Neural cell (in vitro differentiated cells): ENCODE results near the gene NPDC1. TPM values are rescaled to one million over a fixed set of nuclear protein-coding genes. Genes with fewer than 3 reads are reported as not detected.

Source experiments
- H2AFZ ChIP-seq: fragments of 200-600, 300-800 bp; sonication (generic), shearing (Covaris generic); 2 replicates; pipeline ENCODE4 v1.6.0; 2014; ENCODE audit warnings: low read depth, mild to moderate bottlenecking, antibody characterized with exemption, low read length, moderate library complexity
- H3F3A ChIP-seq: fragments of 200-600 bp; shearing (Covaris generic); 2 replicates; pipeline ENCODE4 v1.6.1; 2016; ENCODE audit warnings: mild to moderate bottlenecking, moderate library complexity, mixed read lengths, antibody characterized with exemption, low read length; ENCODE audit not compliant: insufficient read depth, poor library complexity, severe bottlenecking
- H3K27ac ChIP-seq: fragments of 200-600, 300-800 bp; sonication (generic), shearing (Covaris generic); 2 replicates; pipeline ENCODE4 v1.5.1; 2014; ENCODE audit warnings: mild to moderate bottlenecking, low read length, moderate library complexity
- H3K27me3 ChIP-seq: fragments of 300-800, 200-600 bp; sonication (generic), shearing (Covaris generic); 2 replicates; pipeline ENCODE4 v1.6.0; 2014; ENCODE audit warnings: mild to moderate bottlenecking, low read depth, low read length, moderate library complexity; ENCODE audit not compliant: insufficient read depth
- H3K36me3 ChIP-seq: fragments of 300-800, 200-600 bp; sonication (generic), shearing (Covaris generic); 2 replicates; pipeline ENCODE4 v1.5.1; 2014; ENCODE audit warnings: mild to moderate bottlenecking, antibody characterized with exemption, low read length, moderate library complexity; ENCODE audit not compliant: insufficient read depth
- H3K4me2 ChIP-seq: fragments of 300-800, 200-600 bp; sonication (generic), shearing (Covaris generic); 2 replicates; pipeline ENCODE4 v1.6.0; 2014; ENCODE audit warnings: mild to moderate bottlenecking, low read length
- H3K4me3 ChIP-seq: fragments of 300-800, 200-600 bp; sonication (generic), shearing (Covaris generic); 2 replicates; pipeline ENCODE4 v1.5.1; 2014; ENCODE audit warnings: mild to moderate bottlenecking, low read length, moderate library complexity
- H3K79me2 ChIP-seq: fragments of 200-600 bp; shearing (Covaris generic); replicated peaks from 2 replicates; pipeline ENCODE4 v1.6.0; 2014; ENCODE audit warnings: mild to moderate bottlenecking, low read length, moderate library complexity; ENCODE audit not compliant: insufficient read depth
- H3K9ac ChIP-seq: fragments of 300-800, 200-600 bp; sonication (generic), shearing (Covaris generic); 2 replicates; pipeline ENCODE4 v1.6.1; 2016; ENCODE audit warnings: mild to moderate bottlenecking, low read length, mixed read lengths
- H3K9me2 ChIP-seq: fragments of 200-600 bp; shearing (Covaris generic); 2 replicates; pipeline ENCODE4 v1.6.1; 2016; ENCODE audit warnings: mild to moderate bottlenecking, low read length, mixed read lengths; ENCODE audit not compliant: insufficient read depth
- H3K9me3 ChIP-seq: fragments of 200-600, 300-800 bp; sonication (generic), shearing (Covaris generic); 2 replicates; pipeline ENCODE4 v1.6.1; 2016; ENCODE audit warnings: mild to moderate bottlenecking, mixed run types, low read length, moderate library complexity, mixed read lengths
- H4K20me1 ChIP-seq: fragments of 200-600 bp; shearing (Covaris generic); 2 replicates; pipeline ENCODE4 v1.6.1; 2016; ENCODE audit warnings: mild to moderate bottlenecking, mixed run types; ENCODE audit not compliant: insufficient read depth
- EP300 ChIP-seq: fragments of 450-650 bp; conservative IDR thresholded peaks from 2 replicates; pipeline ENCODE4 v1.6.1; 2014; ENCODE audit warnings: antibody characterized with exemption, mild to moderate bottlenecking, moderate library complexity; ENCODE audit not compliant: poor library complexity, severe bottlenecking
- EZH2 ChIP-seq: fragments of 200-600, 300-800 bp; shearing (Covaris generic), sonication (generic); IDR thresholded peaks from 2 replicates; pipeline ENCODE4 v1.6.1; 2014; ENCODE audit warnings: antibody characterized with exemption, low read length, borderline replicate concordance, mild to moderate bottlenecking; ENCODE audit not compliant: insufficient read depth, poor library complexity, severe bottlenecking
- MXI1 ChIP-seq: fragments of 450-650 bp; conservative IDR thresholded peaks from 2 replicates; pipeline ENCODE4 v1.6.1; 2014; ENCODE audit warnings: antibody characterized with exemption, mild to moderate bottlenecking; ENCODE audit not compliant: poor library complexity, severe bottlenecking
- POLR2AphosphoS5 ChIP-seq: IDR thresholded peaks from 2 replicates; pipeline ENCODE4 v1.6.1; 2012
- RAD21 ChIP-seq: fragments of 450-650 bp; conservative IDR thresholded peaks from 2 replicates; pipeline ENCODE4 v1.6.1; 2014; ENCODE audit warnings: antibody characterized with exemption, mild to moderate bottlenecking, moderate library complexity
- SMC3 ChIP-seq: fragments of 450-650 bp; conservative IDR thresholded peaks from 2 replicates; pipeline ENCODE4 v1.6.1; 2014; ENCODE audit warnings: antibody characterized with exemption, mild to moderate bottlenecking, moderate library complexity; ENCODE audit not compliant: poor library complexity
- TAF1 ChIP-seq: IDR thresholded peaks from 2 replicates; pipeline ENCODE4 v1.6.1; 2012; ENCODE audit warnings: low read depth
- polyA plus RNA-seq: library from polyadenylated mRNA; depleted of rRNA; stranded (reverse); fragments of >200 nt; gene quantifications from 2 replicates; pipeline ENCODE4 v1.2.3, GENCODE V29; 2014
- TF ChIP-seq, protein P1 (sequence below): IDR thresholded peaks from 2 replicates; pipeline ENCODE4 v1.6.1; 2012; ENCODE audit warnings: borderline replicate concordance
- TF ChIP-seq, protein P2 (sequence below): fragments of 450-650 bp; IDR thresholded peaks from 2 replicates; pipeline ENCODE4 v1.5.1; 2014; ENCODE audit warnings: antibody characterized with exemption, mild to moderate bottlenecking, moderate library complexity; ENCODE audit not compliant: poor library complexity, severe bottlenecking

The NPDC1 gene
- polyA plus RNA-seq, 1 donor from 2014 or later: 161 TPM

DNA sequence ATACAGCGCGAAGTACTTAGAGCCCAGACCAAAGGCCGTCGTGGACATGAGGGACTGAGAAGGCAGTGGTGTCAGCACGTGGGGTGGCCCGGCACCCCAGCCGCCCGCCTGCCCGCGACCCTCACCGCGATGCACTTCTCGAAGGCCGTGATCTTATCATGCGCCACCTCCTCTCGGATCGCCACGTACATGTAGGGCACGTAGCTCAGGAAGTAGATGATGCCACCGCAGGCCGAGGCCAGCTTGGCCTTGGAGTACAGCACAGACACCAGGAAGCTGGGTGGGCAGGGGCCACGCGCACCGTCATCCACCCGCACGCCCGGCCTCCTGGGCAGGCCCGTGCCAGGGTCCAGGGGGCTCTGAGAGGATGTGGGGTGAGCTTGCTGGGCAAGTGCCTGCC is 28.9 kb downstream of the NPDC1 start:
- Histone ChIP-seq H3K9me3 (no peaks in the 10 kb centered on the region), H3K79me2 (no peaks in the 10 kb centered on the region), H3K36me3 (peaks cover 7% of the 10 kb centered on the region), H3K27ac (no peak overlapping the region), H3K9me2 (no peaks in the 10 kb centered on the region), H3K9ac (no peak overlapping the region), H3K4me2 (no peak overlapping the region), H4K20me1 (no peaks in the 10 kb centered on the region), H2AFZ (no peak overlapping the region), H3F3A (no peaks in the 10 kb centered on the region), H3K4me3 (no peak overlapping the region), H3K27me3 (no peaks in the 10 kb centered on the region)
- TF ChIP-seq, protein P1, sequence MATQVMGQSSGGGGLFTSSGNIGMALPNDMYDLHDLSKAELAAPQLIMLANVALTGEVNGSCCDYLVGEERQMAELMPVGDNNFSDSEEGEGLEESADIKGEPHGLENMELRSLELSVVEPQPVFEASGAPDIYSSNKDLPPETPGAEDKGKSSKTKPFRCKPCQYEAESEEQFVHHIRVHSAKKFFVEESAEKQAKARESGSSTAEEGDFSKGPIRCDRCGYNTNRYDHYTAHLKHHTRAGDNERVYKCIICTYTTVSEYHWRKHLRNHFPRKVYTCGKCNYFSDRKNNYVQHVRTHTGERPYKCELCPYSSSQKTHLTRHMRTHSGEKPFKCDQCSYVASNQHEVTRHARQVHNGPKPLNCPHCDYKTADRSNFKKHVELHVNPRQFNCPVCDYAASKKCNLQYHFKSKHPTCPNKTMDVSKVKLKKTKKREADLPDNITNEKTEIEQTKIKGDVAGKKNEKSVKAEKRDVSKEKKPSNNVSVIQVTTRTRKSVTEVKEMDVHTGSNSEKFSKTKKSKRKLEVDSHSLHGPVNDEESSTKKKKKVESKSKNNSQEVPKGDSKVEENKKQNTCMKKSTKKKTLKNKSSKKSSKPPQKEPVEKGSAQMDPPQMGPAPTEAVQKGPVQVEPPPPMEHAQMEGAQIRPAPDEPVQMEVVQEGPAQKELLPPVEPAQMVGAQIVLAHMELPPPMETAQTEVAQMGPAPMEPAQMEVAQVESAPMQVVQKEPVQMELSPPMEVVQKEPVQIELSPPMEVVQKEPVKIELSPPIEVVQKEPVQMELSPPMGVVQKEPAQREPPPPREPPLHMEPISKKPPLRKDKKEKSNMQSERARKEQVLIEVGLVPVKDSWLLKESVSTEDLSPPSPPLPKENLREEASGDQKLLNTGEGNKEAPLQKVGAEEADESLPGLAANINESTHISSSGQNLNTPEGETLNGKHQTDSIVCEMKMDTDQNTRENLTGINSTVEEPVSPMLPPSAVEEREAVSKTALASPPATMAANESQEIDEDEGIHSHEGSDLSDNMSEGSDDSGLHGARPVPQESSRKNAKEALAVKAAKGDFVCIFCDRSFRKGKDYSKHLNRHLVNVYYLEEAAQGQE: no peak
- TF ChIP-seq POLR2AphosphoS5 (no peak), MXI1 (no peak), SMC3 (no peak), RAD21 (no peak), EP300 (no peak), TAF1 (no peak), EZH2 (no peak)
- TF ChIP-seq, protein P2, sequence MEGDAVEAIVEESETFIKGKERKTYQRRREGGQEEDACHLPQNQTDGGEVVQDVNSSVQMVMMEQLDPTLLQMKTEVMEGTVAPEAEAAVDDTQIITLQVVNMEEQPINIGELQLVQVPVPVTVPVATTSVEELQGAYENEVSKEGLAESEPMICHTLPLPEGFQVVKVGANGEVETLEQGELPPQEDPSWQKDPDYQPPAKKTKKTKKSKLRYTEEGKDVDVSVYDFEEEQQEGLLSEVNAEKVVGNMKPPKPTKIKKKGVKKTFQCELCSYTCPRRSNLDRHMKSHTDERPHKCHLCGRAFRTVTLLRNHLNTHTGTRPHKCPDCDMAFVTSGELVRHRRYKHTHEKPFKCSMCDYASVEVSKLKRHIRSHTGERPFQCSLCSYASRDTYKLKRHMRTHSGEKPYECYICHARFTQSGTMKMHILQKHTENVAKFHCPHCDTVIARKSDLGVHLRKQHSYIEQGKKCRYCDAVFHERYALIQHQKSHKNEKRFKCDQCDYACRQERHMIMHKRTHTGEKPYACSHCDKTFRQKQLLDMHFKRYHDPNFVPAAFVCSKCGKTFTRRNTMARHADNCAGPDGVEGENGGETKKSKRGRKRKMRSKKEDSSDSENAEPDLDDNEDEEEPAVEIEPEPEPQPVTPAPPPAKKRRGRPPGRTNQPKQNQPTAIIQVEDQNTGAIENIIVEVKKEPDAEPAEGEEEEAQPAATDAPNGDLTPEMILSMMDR: no peak

DNA sequence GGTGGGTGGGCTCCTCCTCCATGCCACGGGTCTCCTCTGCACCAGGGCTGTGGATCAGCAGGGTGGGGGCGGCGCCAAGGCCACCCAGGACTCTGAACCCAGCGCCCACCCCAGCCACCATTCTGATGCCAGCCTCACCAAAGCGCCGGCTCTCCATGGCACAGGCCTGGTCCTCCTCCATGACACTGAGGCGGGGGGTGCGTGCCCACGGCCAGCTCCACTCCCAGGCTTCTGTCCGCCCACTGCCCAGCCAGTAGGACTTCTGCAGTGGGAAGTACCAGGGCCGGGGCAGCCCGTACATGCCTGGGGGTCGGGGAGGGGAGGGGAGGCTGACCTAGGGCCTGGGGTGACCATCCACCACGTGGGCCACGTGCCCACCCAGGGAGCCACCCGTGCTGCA is 29.5 kb downstream of the NPDC1 start:
- no peak overlapping the region for H3K4me3 ChIP-seq
- no peaks in the 10 kb centered on the region for H3K9me2 ChIP-seq
- no peaks in the 10 kb centered on the region for H3K27me3 ChIP-seq
- no peaks in the 10 kb centered on the region for H3F3A ChIP-seq
- TF ChIP-seq SMC3: no peak
- TF ChIP-seq MXI1: no peak
- TF ChIP-seq POLR2AphosphoS5: no peak
- TF ChIP-seq TAF1: no peak
- no peak for TF ChIP-seq EZH2
- no peak for TF ChIP-seq EP300
- TF ChIP-seq, protein P2: no peak
- peaks cover 7% of the 10 kb centered on the region for H3K36me3 ChIP-seq
- H3K27ac ChIP-seq: no peak overlapping the region
- no peak overlapping the region for H3K9ac ChIP-seq
- no peak overlapping the region for H2AFZ ChIP-seq
- H3K4me2 ChIP-seq: no peak overlapping the region
- no peaks in the 10 kb centered on the region for H3K9me3 ChIP-seq
- H3K79me2 ChIP-seq: no peaks in the 10 kb centered on the region
- no peaks in the 10 kb centered on the region for H4K20me1 ChIP-seq
